H4 (cell line): Measurements from ENCODE around the gene ATXN2L. TPM values are rescaled to one million over a fixed set of nuclear protein-coding genes. Genes with fewer than 3 reads are reported as not detected.
"Not testable (repeated sequence)": the region's sequence is repeated elsewhere in the genome, so short reads cannot be mapped to it uniquely, and the experiment has no call there.

Experiments used
- DNase-seq: peaks from one replicate; pipeline ENCODE4 v3.0.0-alpha.2; 2015; ENCODE audit warnings: low spot score
- total RNA-seq: library from RNA; depleted of rRNA; stranded (reverse); fragments of >200 nt; shearing (Covaris generic); gene quantifications from 2 replicates; pipeline ENCODE4 v1.2.3, GENCODE V29; 2014

Gene ATXN2L
- total RNA-seq, 1 experiment from 2014 or later, result 31.0 TPM

DNA sequence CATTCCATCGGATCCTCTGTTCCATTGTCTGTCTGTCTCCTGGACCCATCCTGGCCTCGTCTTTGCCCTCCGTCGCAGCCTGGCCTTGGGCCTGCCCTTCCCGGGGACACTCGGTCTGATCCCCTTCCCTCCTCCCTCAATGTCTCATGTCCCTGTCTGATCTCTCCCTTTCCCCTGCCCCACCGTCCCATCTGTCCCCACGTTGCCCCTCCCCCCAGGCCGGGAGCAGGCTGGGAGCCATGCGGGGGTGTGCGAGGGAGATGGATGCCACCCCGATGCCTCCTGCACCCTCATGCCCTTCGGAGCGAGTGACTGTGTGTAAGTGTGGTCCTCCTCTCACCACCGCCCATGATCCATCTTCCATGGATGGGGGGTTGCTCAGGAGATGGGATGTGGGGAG, 50.2 kb downstream of the ATXN2L start:
- no peak for DNase-seq

DNA sequence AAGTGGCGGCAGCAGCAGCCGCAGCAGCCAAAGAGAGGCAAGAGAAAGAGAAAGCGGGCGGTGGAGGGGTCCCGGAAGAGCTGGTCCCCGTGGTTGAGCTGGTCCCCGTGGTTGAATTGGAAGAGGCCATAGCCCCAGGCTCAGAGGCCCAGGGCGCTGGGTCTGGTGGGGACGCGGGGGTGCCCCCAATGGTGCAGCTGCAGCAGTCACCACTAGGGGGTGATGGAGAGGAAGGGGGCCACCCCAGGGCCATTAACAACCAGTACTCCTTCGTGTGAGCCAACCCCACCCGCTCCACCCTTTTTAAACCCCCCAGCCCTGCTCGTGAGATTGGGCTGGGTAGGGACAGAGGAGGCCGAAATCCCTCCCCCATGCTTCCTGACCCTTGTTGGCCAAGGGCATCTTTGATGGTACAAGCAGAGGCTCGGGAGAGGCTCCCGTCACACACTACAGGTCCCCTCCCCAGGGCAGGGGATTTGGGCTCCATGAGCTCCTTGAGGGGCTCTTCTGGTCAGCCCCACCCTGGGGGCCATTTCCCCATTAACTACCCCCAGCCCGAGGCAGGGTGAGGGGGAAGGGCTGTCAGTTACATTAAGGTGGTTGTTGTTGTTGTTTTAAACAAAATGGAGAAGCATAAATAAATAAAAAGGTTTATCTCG, 50.9 kb downstream of the ATXN2L start:
- DNase-seq, result no peak

DNA sequence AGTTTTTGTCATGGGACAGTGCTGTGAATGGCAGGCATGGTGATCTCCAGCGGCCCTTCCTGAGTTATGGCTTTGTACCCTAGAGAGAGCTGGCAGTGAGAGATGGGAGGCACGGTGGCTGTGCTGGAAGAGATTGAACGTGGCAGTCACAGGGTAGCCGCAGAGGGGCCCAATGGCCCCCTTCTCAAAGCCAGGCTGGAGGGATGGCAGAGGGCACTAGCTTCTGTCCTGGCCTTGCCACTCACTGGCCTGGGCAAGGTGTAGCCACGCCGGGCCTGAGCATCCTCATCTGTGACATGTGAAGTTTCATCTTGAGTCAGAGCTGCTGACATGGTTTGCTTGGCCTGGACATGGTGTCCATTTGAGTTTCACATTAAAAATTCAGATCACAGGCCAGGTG, 51.6 kb downstream of the ATXN2L start:
- no peak for DNase-seq

DNA sequence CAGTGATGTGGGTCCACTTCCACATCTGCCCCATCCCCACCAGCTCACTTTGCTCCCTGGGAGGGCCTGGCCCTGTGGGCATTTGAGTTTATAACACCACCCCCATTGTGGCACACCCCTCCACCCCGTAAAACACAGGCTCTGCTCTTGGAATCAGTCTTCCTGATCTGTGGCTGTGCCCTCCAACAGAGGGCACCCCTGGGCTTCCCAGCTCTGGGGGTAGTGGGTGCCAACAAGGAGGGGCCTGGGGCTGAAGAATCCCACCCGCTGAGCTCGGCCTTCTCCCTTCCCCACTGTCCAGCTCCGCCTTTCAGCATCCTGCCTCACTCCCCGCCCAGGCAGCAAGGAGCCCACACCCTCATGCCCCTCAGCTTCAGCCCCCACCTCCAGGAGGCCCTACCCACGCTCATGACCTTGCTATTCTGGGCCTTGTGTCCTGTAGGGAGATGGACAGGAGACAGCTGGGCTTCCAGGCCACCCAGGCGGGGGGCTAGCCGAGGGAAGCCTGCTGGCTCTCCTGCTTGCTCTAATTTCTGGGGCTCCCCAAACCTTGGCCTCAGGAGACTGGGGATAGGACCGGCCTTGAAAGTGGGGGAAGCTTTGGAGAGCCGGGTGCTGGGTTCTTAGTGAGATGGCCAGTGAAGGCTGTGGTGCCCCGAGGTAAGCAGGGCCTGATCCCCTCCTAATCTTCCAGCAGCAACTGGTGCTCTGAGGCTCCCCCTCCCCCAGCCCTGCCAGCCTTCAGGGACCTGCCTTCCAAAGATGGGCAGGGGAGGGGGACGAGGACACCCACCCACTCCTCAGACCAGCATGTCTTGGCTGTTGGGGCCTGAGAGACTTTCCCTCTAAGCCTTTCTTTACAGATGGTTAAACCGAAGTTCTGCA, 52.6 kb downstream of the ATXN2L start:
- no peak for DNase-seq

DNA sequence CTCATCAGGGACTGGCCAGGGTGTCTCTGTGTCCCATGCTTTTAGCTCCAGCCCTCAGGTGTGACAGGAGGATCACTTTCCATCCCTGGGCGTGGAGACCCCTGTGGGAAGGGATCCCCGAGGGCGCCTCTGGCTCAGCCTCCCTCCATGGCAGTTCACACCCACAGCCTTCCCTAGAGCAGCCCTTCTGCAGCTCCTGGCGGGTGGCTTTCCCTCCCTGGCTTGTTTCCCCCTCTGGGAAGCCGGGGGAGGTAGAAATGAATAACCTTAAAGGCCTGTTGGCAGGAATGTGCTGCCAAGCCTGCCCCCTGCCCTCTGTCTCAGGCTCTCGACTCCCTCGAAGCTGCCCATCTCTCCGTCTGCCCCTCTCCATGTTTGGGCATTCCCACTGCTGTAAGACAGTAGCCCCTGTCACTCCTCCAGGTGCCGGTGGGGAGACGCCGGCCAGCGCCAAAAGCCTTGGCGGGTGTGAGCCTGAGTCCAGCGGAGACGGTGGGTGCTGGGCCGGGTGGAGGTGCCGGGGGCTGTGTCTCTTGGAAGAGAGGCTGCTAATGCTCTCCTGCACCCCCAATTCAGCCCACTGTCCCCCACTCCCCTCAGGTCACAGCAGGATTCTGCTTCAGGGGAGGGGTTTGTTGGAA, 53.3 kb downstream of the ATXN2L start:
- no peak for DNase-seq

DNA sequence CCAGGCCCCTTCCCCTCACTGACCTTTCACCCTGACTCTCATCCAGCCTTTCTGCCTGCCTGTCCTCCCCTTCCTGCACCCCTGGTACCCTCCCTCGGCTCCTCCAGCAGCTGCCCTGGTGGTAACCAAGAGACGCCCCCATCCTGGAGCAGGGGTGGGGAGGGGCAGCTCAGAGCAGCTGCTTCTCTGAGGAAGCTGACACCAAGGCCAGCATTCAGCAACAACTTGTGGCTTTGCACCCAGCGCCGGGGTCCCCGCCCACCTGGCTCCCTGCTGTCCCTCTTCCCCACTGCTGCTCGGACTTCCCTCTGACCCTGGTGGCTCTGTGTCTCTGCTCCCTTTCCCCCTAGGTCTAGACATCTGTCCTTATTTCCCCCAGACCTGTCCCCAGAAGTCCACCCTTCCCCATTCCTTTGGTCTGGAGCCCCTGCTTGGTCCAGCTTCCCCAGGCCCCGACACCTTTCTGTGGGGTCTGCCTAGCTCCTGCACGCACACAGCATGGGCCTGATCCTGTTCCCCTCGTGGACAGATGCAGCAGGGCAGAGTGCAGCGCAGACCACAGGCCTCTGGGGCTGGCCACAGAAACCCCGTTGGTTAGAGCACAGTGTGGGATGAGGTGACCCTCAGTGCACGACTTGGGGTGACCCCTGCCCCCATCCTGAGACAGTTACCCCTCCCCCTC, 54.3 kb downstream of the ATXN2L start:
- DNase-seq, result no peak

DNA sequence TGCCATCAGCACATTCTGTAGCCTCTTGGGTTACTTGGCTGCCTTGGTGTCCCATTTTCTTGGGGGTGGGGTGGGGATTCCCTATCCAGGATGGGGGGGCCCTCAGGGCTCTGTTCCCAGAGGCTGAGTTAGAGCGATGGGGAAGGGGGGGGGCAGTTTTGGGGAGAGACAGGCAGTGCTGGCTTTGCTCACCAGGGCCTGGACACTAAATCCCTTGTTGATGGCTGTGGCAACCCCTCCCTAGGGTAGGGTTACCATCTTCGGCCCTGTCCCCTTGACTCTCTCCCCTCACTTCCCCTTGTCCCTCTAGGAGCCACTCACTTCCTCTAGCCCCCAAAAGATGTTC, 54.8 kb downstream of the ATXN2L start:
- DNase-seq, result no peak

DNA sequence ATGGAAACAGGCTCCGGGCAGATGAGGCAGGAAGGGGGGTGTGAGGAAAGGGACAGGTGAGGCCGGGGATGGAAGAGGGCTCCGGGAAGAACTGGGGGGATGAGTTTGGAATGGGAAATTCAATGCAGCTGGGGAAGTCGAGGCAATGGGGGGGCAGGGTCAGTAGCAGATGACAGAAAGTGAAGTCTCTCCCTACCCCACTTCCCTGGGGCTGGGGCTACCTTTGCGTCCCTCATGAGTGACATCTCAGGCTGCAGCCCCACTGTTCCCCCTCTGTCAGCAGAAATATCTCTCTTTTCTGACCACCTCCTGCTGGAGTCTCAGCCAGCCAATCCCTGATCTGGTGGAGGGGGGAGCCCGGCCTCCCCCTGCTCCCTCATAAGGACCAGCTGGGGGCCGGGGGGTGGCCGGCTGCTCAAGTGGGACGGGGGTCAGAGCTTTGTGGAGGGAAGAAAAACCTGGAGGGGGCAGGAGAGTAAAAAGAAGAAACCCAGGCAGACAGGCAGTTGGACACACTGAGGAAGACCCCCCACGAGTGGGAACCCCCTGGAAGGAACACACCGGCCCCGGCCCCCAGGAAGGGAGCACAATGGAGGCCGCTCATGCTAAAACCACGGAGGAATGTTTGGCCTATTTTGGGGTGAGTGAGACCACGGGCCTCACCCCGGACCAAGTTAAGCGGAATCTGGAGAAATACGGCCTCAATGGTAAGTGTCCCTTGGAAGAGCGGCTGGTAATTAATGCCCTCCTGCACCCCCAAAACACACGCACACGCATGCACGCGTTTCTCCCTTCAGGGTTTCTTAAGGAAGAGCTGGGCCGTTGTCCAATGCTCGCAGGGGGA, 55.5 kb downstream of the ATXN2L start, which contains the start of gene ATP2A1:
ATP2A1 (plus strand) TSS at position 406 of the 844 bp plus-strand sequence; CDS start at position 590, 184 bp downstream.
- DNase-seq, result no peak

DNA sequence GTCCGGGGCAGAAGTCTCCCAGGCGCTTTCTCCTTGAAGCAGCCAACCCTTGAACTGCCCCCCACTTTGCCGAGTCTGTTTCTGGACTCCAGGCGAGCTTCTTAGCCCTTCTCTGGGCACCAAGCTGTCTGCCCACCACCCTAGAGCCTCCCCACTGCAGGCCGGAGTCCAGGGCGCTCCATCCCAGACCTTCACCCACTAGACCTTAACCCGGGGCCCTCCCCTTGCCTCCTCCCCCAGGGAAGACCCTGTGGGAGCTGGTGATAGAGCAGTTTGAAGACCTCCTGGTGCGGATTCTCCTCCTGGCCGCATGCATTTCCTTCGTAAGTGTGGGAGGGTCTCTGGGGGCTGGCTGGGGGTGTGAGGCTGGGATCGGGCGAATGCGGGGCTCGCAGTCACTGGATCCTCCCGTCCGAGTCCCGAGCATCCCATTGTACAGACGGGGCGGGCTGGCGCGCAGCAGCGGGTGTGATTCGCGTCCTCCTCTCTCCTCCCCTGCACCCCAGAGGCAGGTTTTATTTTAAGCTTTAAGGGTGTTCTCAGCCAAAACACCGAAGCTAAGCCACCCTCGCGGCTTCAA, 56.6 kb downstream of the ATXN2L start:
- no peak for DNase-seq

DNA sequence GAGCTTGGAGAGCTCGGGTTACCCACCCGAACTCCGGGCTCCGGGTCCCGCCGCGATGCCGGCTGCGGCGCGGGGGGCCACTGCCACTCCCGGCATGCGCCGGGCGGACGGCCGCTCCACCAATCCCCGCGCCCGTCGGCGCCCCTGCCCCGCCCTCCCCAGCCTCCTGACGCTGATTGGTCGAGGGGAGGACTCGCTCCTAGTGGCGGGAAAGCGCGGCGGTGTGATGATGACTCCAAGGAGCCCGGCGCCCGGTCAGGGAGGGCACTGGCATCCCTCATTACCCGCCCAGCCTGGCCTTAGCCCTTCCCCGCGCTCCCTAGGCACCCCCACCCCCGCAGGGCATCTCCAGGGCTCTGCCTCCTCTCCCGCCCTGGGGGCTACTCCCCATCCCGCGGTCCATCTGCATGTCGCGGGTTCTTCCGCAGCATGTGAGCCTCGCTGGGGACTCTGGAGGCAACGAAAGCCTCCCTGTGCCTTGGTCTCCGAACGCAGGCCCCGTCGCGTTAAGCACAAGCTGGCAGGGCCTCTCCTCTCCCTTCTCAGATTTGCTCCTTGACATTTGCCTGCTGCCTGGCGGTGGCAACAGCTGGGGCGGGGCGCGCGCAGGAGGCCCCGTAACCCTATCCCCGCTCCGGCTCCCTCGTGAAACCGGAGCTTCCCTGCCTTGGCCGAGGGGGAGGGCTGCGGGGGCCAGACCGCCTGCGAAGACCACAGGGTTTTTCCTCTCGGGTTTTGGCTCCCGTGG, 57.2 kb downstream of the ATXN2L start:
- peak; percentile 67 for DNase-seq

DNA sequence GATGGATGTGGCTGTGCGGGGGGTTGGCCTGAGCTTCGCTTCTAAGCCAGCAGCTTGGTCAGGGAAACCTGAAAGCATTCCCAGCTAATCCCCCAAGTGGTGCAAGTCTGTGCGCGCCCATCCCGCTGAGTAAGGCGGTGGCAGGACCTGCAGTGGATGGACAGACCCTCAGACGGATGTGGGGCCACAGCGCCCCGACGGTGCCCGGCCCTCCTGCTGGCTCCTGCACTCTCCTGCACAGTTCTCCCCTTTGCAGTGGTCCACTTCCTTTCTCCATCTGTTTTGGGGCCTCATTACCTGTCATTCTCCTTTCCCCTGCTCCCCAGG, 57.8 kb downstream of the ATXN2L start:
- no peak for DNase-seq

DNA sequence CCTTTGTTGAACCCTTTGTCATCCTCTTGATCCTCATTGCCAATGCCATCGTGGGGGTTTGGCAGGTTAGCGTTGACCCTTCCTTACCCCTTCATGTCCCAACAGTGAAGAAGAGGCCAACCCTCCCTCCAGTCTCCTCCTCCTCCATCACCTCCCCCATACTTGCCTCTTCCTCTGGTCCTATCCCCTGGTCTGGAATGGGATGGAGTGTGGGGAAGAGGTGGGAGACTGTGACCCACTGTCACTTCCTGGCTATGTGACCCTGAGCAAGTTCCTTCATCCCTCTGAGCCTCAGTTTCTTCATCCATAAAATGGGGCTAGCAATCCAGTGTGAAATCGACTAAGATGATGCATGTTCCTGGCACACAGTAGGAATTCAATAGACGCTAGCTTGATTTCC, 58.2 kb downstream of the ATXN2L start:
- DNase-seq, result no peak

DNA sequence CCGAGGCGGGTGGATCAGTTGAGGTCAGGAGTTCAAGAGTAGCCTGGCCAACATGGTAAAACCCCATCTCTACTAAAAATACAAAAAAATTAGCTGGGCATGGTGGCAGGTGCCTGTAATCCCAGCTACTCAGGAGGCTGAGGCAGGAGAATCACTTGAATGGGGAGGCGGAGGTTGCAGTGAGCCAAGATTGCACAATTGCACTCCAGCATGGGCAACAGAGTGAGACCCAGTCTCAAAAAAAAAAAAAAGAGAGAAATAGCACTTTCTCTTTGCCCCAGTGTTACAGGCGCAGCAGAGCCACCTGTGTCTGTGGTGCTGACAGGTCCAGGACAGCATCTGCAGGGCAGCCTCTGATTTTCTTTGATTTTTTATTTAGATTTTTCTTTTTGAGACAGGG, 58.8 kb downstream of the ATXN2L start:
- not testable (repeated sequence) for DNase-seq

DNA sequence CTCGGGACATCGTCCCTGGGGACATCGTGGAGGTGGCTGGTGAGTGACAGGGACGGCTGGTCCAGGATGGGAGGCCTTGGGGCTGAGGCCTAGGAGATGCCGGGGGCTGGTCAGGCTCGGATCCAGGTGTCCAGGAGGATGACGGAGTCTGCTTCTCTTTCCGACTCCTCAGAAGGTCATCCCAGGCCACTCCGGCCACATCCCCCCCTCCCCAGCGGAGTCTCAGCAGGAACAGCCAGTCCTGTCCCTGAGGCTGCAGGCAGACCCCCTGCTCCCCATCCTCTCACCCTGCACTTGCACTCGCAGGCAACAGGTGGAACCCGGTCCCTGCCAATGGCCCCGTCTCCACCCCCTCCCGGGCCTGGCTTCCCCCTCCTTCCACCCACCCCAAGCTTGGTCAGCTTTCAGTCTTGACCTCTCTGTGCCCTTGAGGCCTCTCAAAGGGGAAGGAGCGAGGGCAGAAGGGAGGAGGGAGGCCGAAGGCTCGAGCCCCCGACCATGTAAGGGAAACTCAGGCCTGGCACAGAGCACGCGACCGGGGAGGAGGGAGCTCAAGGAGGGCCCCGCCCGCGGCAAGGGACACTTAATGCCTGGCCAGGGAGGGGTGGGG, 59.9 kb downstream of the ATXN2L start:
- no peak for DNase-seq

DNA sequence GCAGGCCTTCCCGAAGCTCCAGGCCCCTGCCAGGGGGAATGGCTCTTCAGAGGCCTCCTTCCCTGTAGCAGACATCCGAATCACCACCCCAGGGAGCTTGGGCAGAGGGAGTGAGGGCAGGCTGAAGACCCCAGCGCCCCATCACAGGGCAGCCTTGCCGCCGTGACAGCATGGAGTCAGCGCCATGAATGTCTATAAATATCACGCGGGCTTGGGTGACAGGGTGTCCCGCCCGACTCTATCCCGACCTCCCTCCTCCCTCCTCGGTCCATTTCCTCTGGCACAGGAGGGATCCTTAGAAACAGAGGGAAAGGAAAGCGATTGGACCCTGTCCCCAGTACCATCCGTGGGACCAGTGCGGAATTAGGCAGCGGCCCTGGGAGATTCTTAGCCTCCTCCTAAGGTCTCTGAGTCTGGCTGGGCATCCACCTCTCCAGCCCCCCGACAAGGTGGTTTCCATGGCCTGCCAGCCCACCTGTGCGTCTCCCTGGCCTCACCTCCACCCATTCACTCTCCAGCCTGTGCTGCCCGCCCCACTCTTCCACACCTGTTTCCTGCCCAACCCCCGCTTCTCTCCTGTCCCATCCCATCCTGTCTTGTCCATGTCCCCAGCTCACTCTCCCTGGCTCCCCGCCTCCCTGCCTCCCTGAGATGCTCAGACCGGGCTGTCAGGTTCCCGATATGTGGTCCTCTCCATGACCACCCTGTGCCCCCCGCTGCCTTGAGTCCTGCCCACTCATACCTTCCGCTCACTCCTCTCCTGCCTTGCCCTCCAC, 60.6 kb downstream of the ATXN2L start:
- no peak for DNase-seq

DNA sequence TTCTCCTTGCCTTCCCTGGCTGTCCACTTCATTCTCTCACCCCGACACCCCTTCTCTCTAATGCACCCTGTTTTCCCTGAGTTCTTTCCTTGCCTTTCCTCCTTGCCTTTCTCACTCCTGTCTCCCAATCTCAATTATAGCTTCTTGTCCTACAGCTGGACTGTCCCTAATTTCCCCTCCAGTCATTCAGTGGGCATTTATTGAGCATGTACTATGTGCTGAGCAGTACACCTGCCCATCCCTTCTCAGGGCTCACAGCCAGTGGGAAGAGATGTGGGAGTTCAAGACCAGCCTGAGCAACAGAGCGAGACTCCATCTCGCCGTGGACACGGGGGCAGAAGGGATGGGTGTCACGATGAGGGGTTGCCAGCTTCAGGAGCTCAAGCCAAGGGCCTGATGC, 61.2 kb downstream of the ATXN2L start:
- DNase-seq, result no peak
